GM12801 (cell line): ENCODE data around the gene CDH13.

Source experiments
- TF ChIP-seq, protein P1 (sequence below): IDR thresholded peaks from one replicate; pipeline ENCODE4 v1.5.1; 2011; ENCODE audit warnings: control low read depth; ENCODE audit not compliant: insufficient read length; ENCODE audit errors: extremely low read depth

Gene CDH13

DNA sequence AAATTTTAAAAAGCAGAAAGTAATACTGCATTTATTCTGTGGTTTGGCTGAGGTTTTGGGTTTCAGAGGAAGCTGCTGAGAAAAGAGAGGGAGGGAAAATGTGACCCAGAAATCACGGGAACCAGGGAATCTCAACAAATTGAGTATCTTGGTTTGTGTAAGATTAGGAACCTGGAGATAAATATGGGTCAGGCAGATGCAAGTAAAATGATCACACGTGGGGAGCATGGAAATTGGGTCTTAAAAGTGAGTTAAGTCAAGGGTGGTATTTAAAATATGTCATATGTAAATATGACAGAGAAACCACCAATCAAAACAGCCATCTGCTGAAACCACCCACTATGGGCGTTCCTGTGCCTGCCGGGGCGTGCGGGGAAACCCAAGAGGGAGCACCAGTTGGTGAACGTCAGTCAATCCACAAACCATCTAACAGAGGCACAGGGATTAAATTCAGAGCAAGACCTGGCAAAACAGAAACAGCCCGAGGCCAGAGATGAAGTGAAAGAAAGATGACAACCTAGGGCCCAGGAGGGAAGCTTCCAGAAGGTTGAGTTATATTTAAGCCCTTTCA lies 33.4 kb downstream of the CDH13 start:
- TF ChIP-seq, protein P1, sequence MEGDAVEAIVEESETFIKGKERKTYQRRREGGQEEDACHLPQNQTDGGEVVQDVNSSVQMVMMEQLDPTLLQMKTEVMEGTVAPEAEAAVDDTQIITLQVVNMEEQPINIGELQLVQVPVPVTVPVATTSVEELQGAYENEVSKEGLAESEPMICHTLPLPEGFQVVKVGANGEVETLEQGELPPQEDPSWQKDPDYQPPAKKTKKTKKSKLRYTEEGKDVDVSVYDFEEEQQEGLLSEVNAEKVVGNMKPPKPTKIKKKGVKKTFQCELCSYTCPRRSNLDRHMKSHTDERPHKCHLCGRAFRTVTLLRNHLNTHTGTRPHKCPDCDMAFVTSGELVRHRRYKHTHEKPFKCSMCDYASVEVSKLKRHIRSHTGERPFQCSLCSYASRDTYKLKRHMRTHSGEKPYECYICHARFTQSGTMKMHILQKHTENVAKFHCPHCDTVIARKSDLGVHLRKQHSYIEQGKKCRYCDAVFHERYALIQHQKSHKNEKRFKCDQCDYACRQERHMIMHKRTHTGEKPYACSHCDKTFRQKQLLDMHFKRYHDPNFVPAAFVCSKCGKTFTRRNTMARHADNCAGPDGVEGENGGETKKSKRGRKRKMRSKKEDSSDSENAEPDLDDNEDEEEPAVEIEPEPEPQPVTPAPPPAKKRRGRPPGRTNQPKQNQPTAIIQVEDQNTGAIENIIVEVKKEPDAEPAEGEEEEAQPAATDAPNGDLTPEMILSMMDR = no peak

DNA sequence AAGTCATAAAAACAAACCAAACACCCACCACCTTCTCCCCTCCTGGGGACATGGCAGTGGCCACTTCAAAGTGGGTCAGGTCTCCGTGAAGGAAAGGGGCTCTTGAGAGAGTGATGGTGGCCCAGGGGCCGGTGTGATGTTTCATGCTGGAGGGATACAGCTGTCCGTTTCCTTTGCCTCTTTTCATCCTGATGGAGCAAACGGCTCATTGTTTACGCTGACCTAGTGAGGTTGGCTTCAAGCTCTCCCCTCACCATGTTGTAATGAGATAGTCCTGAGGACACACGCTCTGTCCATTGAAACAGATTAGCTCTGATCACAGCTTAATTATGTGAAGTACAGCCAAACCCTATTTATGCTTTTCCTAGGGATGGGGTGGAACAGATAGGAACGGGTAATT lies 34.2 kb downstream of the CDH13 start:
- TF ChIP-seq, protein P1 = no peak

DNA sequence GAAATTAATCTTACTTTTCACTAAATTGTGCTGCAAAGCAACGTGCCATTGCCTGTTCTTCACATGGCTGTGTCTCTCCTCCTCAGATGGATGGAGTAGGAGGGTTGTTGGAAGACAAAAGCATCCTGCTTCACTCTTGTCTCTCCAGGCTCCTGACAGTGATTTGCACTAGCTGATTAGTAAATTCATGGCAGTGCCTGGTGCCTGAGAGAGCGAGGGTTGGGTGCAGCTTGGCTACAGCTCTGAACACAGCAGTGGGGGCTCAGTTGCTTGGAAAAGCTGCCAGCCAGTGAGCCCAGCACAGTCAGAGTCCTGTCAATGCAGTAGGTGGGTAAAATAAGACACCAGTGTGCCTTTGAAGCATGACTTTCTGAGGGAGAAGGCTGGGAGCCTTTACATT lies 37.4 kb downstream of the CDH13 start:
- TF ChIP-seq, protein P1 = no peak

DNA sequence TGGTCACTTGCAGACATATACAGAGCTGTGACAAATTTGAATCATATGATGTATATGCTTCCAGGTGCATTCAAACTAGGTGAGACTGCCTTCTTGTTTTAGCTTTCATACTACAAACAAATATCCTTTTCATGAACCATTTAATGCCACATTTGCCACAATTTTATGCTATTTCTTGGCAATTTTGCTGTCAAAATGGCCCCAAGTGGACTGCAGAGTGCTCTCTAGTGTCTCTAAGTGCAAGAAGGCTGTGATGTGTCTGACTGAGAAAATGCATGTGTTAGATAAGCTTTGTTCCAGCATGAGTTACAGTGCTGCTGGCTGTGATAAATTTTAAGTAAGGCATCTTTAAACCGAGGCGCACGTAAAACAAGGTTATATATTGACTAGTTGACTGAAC lies 38.3 kb downstream of the CDH13 start:
- TF ChIP-seq, protein P1 = no peak

DNA sequence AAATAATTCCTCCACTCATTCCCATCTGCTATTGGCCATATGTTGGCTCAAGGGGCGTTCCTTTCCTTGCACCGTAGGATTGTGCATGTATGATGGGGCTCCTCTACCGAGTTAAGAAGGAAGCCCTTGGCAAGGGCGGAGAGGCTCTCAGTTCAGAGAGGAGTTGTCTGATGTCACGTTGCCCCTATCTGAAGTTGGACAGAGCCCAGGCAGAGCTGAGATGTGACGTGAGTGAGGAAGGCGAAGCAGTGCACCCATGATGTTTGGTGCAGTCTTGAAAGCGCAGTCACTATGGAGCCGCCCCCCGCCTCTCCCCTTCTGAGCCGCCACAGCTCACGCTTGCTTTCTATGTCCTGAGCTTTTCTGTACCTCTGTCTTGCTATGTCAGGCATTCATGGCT lies 40.7 kb downstream of the CDH13 start:
- TF ChIP-seq, protein P1 = no peak

DNA sequence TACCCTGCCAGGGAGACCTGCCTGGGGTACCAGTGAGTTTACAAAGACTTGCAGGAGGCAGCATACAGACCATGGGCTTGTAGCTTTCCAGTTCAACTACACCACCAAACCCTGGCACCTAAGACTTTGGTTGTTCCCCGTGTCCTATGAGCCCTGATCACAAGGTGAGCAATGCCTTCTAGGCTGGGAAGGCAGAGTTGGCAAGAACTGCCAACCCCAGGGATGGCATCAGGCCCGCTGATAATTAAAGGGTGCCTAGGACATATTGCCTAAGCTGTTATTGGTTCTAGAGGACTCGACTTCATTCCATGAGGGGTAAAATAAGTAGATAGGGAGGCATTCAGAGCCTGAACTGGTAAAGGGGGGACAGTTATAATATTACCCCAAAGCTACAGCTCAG lies 41.3 kb downstream of the CDH13 start:
- TF ChIP-seq, protein P1 = no peak

DNA sequence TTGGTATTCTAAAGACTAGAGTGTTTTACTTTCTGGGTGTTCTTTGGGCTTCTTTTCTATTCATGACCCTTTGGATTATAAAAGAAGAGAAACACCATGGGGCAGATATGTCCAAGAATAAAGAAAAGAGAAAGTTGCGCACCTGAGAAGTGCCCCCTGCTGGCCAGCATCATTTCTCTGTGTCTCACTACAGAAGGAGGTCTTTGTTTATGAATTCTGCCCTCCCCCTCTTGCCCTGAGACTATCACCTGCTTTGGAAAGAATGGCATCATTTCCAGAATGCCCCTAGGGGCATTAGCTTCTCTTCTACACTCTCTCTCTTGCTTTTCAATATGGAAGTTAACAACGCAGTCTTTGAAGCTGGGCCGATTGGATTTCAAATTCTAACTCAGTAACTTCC lies 45.0 kb downstream of the CDH13 start:
- TF ChIP-seq, protein P1 = no peak
